ENCODE measurements around the gene TSFM. TPM values are rescaled to one million over a fixed set of nuclear protein-coding genes. Genes with fewer than 3 reads are reported as not detected.

Gene TSFM
- total and polyA plus RNA-seq, 9 of the 15 experiments (the other 6 are each of a cell fraction or from before 2014, with no cell fraction given), result 44.6 to 198 (median 60.2) TPM

DNA sequence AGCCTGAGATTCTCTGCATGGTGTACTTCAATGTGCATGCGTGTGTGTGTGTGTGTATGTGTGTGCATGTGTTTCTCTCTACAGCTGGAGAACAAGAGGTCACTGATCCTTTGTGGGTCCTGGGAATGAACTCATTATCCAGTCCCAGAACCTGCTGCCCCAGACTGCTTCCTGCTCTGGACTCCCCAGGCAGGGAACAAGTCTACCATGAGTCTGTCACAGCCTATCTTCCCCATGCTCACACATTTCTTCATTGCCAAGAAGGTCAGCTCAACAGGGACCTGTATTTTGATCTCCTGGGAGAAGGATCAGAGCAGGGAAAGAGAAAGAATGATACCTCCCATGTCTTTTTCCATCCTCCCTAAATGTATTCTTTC lies 41.2 kb upstream of the TSFM start:
- 67% methylated on average over 1 of the region's 1 CpG for WGBS (ENCODE audit: insufficient coverage, low coverage, missing lambda C conversion rate)
- no peak overlapping the region for H3K27ac ChIP-seq (ENCODE audit: extremely low read depth, low read depth, low read length)
- DNase-seq (ENCODE audit: extremely low read depth in 1 of 4, low spot score in 3 of 4), result no peak
- peaks cover 8% of the 10 kb centered on the region; the same call in 1 of the 3 replicates for H3K79me2 ChIP-seq (ENCODE audit: control insufficient read depth, insufficient read depth, low read length)
- H3K4me1 ChIP-seq (replicated peaks in 1 of 2; ENCODE audit: control insufficient read depth in 2 of 2, insufficient read depth in 2 of 2, low read length in 2 of 2), result peaks cover 11 to 34% of the 10 kb centered on the region in 2 experiments; a peak in 4 of 5 replicates
- ChIA-PET POLR2A (interaction anchor here (0.5 to 1.3 kb wide), 8 partner anchors 10 to 1329 kb away, joined by 3 to 4 read pairs (median 3); partner anchors contain the start of genes DDIT3 and OS9), CTCF (ENCODE audit: low intra/inter-chr PET ratio) (no interaction called here)
- no peak overlapping the region for H3K4me3 ChIP-seq
- TF ChIP-seq KDM1A (IDR thresholded peaks at IDR 0.05) (0 out of 4 replicates have a peak, but pooled peaks of 1 of the 2 experiments have one; percentile 3), CEBPG (CRISPR knock-in tag; IDR thresholded peaks at IDR 0.05) (no peak), CEBPG (tag; conservative IDR thresholded peaks at IDR 0.05 in 1 of 2, IDR thresholded peaks at IDR 0.05 in 1 of 2) (no peak)
- H2AFZ ChIP-seq (ENCODE audit: low read depth, low read length), result no peak overlapping the region
- no peak overlapping the region for H3K9ac ChIP-seq (ENCODE audit: insufficient read depth in 1 of 2, low read depth in 2 of 2, low read length in 2 of 2)
- H3K36me3 ChIP-seq (ENCODE audit: control insufficient read depth, insufficient read depth, low read length), result peaks cover 6% of the 10 kb centered on the region; the same call in 2 of the 3 replicates
- intact Hi-C loops (cut with micrococcal nuclease) (no loop called here), in situ Hi-C loops (cut with MboI) (loop anchor here (10.0 kb wide), 1 partner anchor 427 kb away; no protein-coding TSS in a partner anchor)
- H3K9me1 ChIP-seq (ENCODE audit: control insufficient read depth, insufficient read depth, low read length), result no peaks in the 10 kb centered on the region
- BruUV-seq (replicated peaks), result no TSS peak
- no peak overlapping the region for H3K4me2 ChIP-seq (ENCODE audit: insufficient read depth, low read length)
- peaks cover 0 to 26% of the 10 kb centered on the region in 2 experiments; a peak in 2 of 5 replicates for H3K27me3 ChIP-seq (ENCODE audit: control insufficient read depth in 2 of 2, insufficient read depth in 2 of 2, low read length in 2 of 2)
- no peak for ATAC-seq
- no peak for FAIRE-seq
- no peaks in the 10 kb centered on the region for H4K20me1 ChIP-seq (replicated peaks; ENCODE audit: control insufficient read depth, insufficient read depth, low read length)
- no peaks in the 10 kb centered on the region for H3K9me3 ChIP-seq (replicated peaks; ENCODE audit: control insufficient read depth, insufficient read depth, low read depth, low read length)

All from K562 (cell line).